BLaER1 treated with 17β-estradiol and CSF1 and Interleukin-3, amounts not matched to agents 10 nM and 100 nM (cell line): Measurements from ENCODE around the gene NIFK.
"Not testable (repeated sequence)": the region's sequence is repeated elsewhere in the genome, so short reads cannot be mapped to it uniquely, and the experiment has no call there.

Experiments used
- H3K27ac ChIP-seq, 11 experiments: shearing (Covaris generic); formaldehyde crosslinking; 2 replicates each; pipeline ENCODE4 v1.8.1; 2022
- H3K27me3 ChIP-seq, 11 experiments: shearing (Covaris generic); formaldehyde crosslinking; 2 replicates each; pipeline ENCODE4 v1.8.1; 2022
- H3K36me3 ChIP-seq, 11 experiments: shearing (Covaris generic); formaldehyde crosslinking; 2 replicates each; pipeline ENCODE4 v1.8.1; 2022
- H3K4me1 ChIP-seq, 10 experiments: shearing (Covaris generic); formaldehyde crosslinking; 2 replicates each; pipeline ENCODE4 v1.8.1; 2022
- H3K4me2 ChIP-seq, 11 experiments: shearing (Covaris generic); formaldehyde crosslinking; 2 replicates each; pipeline ENCODE4 v1.8.1; 2022
- H3K4me3 ChIP-seq, 10 experiments: shearing (Covaris generic); formaldehyde crosslinking; 2 replicates each; pipeline ENCODE4 v1.8.1; 2022
- H3K9ac ChIP-seq, 11 experiments: shearing (Covaris generic); formaldehyde crosslinking; 2 replicates each; pipeline ENCODE4 v1.8.1; 2022
- H3K9me3 ChIP-seq, 11 experiments: shearing (Covaris generic); formaldehyde crosslinking; replicated peaks in 1 of 11; 2 replicates each; pipeline ENCODE4 v1.8.1; 2022
- H4K20me1 ChIP-seq, 11 experiments: shearing (Covaris generic); formaldehyde crosslinking; 2 replicates each; pipeline ENCODE4 v1.8.1; 2022
- Cebpa-rat ChIP-seq, 11 experiments: shearing (Covaris generic); IDR thresholded peaks; 2 replicates each; pipeline ENCODE4 v1.8.1; 2022

Gene NIFK

GRCh38 chr2:121721926-121722325 lies 14.7 kb downstream of the NIFK start:
- Histone ChIP-seq H3K4me1 (peaks cover 0 to 29% (median 16%) of the 10 kb centered on the region in 10 experiments; a peak in 13 of 20 replicates), H3K9ac (peak overlapping the region in 2 of 11 experiments; percentile 28 to 51; a peak in 2 of 22 replicates), H3K27me3 (no peaks in the 10 kb centered on the region), H4K20me1 (peaks cover 0 to 14% (median 7%) of the 10 kb centered on the region in 11 experiments; a peak in 7 of 22 replicates), H3K4me2 (peak overlapping the region in 7 of 11 experiments; percentile 2 to 71 (median 58); a peak in 13 of 22 replicates), H3K27ac (peak overlapping the region in 3 of 11 experiments; percentile 30 to 56 (median 51); a peak in 6 of 22 replicates), H3K4me3 (no peak overlapping the region), H3K9me3 (no peaks in the 10 kb centered on the region), H3K36me3 (peaks cover 11 to 27% (median 24%) of the 10 kb centered on the region in 11 experiments)
- TF ChIP-seq Cebpa-rat (IDR thresholded peaks at IDR 0.05) = 0 out of 22 replicates have a peak, but pooled peaks of 1 of the 11 experiments have one; percentile 10

- no peak for TF ChIP-seq Cebpa-rat (IDR thresholded peaks at IDR 0.05)
- H3K36me3 ChIP-seq = no peaks in the 10 kb centered on the region
- H3K4me2 ChIP-seq = no peak overlapping the region
- no peaks in the 10 kb centered on the region for H4K20me1 ChIP-seq
- H3K4me1 ChIP-seq = peaks cover 0 to 10% (median 8%) of the 10 kb centered on the region in 10 experiments; a peak in 13 of 20 replicates
- H3K27me3 ChIP-seq = no peaks in the 10 kb centered on the region
- H3K9ac ChIP-seq = no peak overlapping the region
- H3K27ac ChIP-seq = no peak overlapping the region
- no peaks in the 10 kb centered on the region for H3K9me3 ChIP-seq
- no peak overlapping the region for H3K4me3 ChIP-seq
Observed at GRCh38 chr2:121717529-121717928, 19.1 kb downstream of the NIFK start.

GRCh38 chr2:121716126-121716525 lies 20.5 kb downstream of the NIFK start:
- Histone ChIP-seq H3K4me2 (no peak overlapping the region), H3K27me3 (no peaks in the 10 kb centered on the region), H3K9me3 (no peaks in the 10 kb centered on the region), H3K9ac (0 out of 22 replicates have a peak overlapping the region, but pooled peaks of 1 of the 11 experiments have one; percentile 1), H3K4me3 (no peak overlapping the region), H3K27ac (no peak overlapping the region), H4K20me1 (no peaks in the 10 kb centered on the region), H3K36me3 (no peaks in the 10 kb centered on the region), H3K4me1 (no peaks in the 10 kb centered on the region)
- TF ChIP-seq Cebpa-rat (IDR thresholded peaks at IDR 0.05) = no peak

GRCh38 chr2:121711481-121711880 lies 25.2 kb downstream of the NIFK start:
- H4K20me1 ChIP-seq, H3K27ac ChIP-seq, H3K27me3 ChIP-seq, H3K9me3 ChIP-seq, H3K4me2 ChIP-seq, H3K9ac ChIP-seq, H3K4me3 ChIP-seq, H3K36me3 ChIP-seq: not testable (repeated sequence)
- H3K4me1 ChIP-seq = peaks cover 0 to 22% (median 18%) of the 10 kb centered on the region in 10 experiments; a peak in 16 of 20 replicates

GRCh38 chr2:121710470-121711170 lies 26.1 kb downstream of the NIFK start:
- no peak overlapping the region for H3K4me3 ChIP-seq
- H3K9ac ChIP-seq = no peak overlapping the region
- no peak overlapping the region for H3K4me2 ChIP-seq
- H3K27ac ChIP-seq = no peak overlapping the region
- H3K4me1 ChIP-seq = peaks cover 0 to 29% (median 19%) of the 10 kb centered on the region in 10 experiments; a peak in 17 of 20 replicates
- TF ChIP-seq Cebpa-rat (IDR thresholded peaks at IDR 0.05) = no peak
- no peaks in the 10 kb centered on the region for H3K27me3 ChIP-seq
- H3K36me3 ChIP-seq = no peaks in the 10 kb centered on the region
- no peaks in the 10 kb centered on the region for H4K20me1 ChIP-seq
- H3K9me3 ChIP-seq = no peaks in the 10 kb centered on the region

DNA sequence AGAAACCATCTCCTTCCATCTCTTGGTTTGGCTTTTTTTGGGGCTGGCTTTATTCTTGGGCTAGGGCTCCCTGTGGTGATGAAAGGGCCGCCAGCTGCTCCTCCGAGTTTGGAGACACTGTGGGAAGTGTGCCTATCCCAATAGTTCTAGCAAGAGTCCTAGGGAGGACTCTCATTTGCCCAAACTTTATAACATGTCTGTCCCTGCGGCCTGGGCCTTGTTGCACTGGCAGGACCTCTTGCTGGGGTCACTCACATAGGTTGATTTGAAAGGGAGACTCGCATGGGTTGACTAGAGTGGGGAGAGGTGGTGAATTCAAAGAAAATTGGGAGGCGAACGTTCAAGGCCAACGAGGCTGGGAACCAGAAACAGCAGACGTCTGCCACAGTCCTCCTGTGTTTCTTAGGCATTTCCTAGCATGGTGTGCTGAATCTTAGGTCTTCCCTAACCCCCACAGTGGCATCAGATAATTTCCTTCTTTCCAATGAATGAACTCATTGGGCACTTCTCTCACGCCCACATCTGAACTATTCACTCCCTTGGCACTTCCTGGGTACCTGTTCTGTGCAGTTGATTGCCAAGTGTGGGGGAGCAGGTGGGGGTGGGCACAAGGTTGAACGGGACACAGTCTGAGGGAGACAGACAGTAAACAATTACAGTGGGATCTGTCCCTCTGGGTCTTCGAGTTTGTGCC lies 26.8 kb downstream of the NIFK start:
- Histone ChIP-seq H3K4me3 (no peak overlapping the region), H4K20me1 (no peaks in the 10 kb centered on the region), H3K9ac (no peak overlapping the region), H3K27ac (no peak overlapping the region), H3K36me3 (no peaks in the 10 kb centered on the region), H3K9me3 (no peaks in the 10 kb centered on the region), H3K4me2 (no peak overlapping the region), H3K27me3 (no peaks in the 10 kb centered on the region), H3K4me1 (peaks cover 0 to 36% (median 26%) of the 10 kb centered on the region in 10 experiments; a peak in 17 of 20 replicates)
- no peak for TF ChIP-seq Cebpa-rat (IDR thresholded peaks at IDR 0.05)

DNA sequence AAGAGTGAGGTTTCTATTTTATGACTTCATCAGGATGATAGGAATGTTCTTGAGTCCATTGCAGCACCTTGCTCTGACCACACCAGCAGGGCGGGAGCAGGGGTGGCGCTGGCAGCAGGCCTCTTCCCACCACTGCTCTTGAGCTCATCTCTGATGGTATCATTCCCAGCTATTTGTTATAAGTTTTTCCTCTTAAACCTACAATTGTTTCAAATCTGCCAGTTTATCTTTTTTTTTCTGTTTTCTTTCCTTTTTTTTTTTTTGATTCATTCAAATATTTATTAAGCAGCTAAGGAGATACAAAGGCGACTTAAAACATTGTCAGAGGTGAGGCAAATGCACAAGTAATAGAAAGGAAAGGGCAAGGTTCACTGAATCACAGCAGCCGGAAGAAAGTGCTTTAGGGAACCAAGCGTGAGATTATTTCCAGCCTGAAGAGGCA lies 28.7 kb downstream of the NIFK start:
- H3K4me3 ChIP-seq = no peak overlapping the region
- peaks cover 0 to 42% (median 32%) of the 10 kb centered on the region in 10 experiments; a peak in 18 of 20 replicates for H3K4me1 ChIP-seq
- H3K27ac ChIP-seq = no peak overlapping the region
- H4K20me1 ChIP-seq = no peaks in the 10 kb centered on the region
- H3K4me2 ChIP-seq = peak overlapping the region in 9 of 11 experiments; percentile 2 to 48 (median 27); a peak in 12 of 22 replicates
- H3K9me3 ChIP-seq = no peaks in the 10 kb centered on the region
- no peaks in the 10 kb centered on the region for H3K27me3 ChIP-seq
- no peak overlapping the region for H3K9ac ChIP-seq
- H3K36me3 ChIP-seq = no peaks in the 10 kb centered on the region
- no peak for TF ChIP-seq Cebpa-rat (IDR thresholded peaks at IDR 0.05)

DNA sequence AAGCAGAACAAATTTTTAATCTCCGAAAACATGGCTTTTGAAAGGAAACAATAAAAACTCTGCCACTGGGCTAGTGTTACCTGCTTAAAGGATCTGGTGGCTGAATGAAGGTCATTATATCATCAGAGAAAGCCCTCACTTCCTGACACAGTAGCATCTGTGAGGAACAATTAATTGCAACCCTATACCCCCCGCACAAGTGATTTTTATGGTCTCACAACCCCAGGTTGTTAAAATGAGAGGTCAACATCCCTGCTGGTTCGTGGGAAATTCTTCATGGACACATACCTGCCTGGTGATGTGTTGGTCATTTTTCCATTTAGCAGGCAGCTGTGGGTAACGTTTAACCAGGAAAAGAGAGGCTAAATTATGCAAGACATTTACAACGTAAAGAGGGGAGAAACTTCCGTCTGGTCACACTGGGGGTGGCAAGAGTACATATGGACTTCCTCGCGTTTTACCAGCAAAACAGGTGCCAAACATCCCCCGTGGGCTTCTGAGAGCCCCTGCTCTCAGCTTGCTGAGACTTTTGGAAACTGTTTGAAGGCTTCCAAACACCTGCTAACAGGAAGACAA lies 29.2 kb downstream of the NIFK start:
- H3K36me3 ChIP-seq = no peaks in the 10 kb centered on the region
- H3K27me3 ChIP-seq = no peaks in the 10 kb centered on the region
- no peak overlapping the region for H3K9ac ChIP-seq
- no peaks in the 10 kb centered on the region for H3K9me3 ChIP-seq
- H3K4me1 ChIP-seq = peaks cover 0 to 47% (median 36%) of the 10 kb centered on the region in 10 experiments; a peak in 18 of 20 replicates
- no peak overlapping the region for H3K27ac ChIP-seq
- H3K4me2 ChIP-seq = peak overlapping the region in 9 of 11 experiments; percentile 2 to 48 (median 27); a peak in 12 of 22 replicates
- TF ChIP-seq Cebpa-rat (IDR thresholded peaks at IDR 0.05) = no peak
- no peak overlapping the region for H3K4me3 ChIP-seq
- H4K20me1 ChIP-seq = no peaks in the 10 kb centered on the region

DNA sequence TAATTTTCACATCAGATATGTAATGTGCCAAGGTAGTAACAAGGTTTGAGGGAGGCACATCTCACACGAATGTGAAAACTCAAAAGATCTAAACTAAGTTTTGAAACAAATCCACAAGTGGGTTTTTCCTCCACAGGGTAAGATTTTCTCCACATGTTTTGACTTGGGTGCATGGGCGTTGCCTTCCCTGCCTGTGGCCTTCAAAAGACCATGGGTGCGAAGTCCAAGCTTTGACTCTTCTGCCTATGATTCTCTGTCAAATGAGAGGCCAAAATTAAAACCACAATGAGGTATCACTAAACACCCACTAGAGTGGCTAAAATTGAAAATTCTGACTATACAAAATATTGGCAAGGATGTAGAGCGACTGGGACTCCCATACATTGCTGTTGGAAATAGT lies 30.7 kb downstream of the NIFK start:
- TF ChIP-seq Cebpa-rat (IDR thresholded peaks at IDR 0.05) = no peak
- Histone ChIP-seq H4K20me1 (no peaks in the 10 kb centered on the region), H3K9ac (no peak overlapping the region), H3K4me1 (peaks cover 12 to 62% (median 47%) of the 10 kb centered on the region in 10 experiments), H3K27ac (peak overlapping the region in 2 of 11 experiments; percentile 48 to 52; a peak in 1 of 22 replicates), H3K4me3 (no peak overlapping the region), H3K36me3 (no peaks in the 10 kb centered on the region), H3K9me3 (no peaks in the 10 kb centered on the region), H3K4me2 (peak overlapping the region in 4 of 11 experiments; percentile 51 to 66 (median 56); a peak in 2 of 22 replicates), H3K27me3 (no peaks in the 10 kb centered on the region)
